HG02763 (cell line): ENCODE results near the gene CNOT6L.

ENCODE experiments used
- ATAC-seq: cut with Tn5 transposase; IDR thresholded peaks from one replicate; pipeline ENCODE4 v1.9.1; 2021; ENCODE audit warnings: mild to moderate bottlenecking, moderate library complexity; ENCODE audit not compliant: unreplicated experiment

Gene CNOT6L

GRCh38 chr4:77714514-77714913 lies 104.7 kb downstream of the CNOT6L start:
- no peak for ATAC-seq

- no peak for ATAC-seq
These were observed 105.3 kb downstream of the CNOT6L start for GRCh38 chr4:77713884-77714283.

GRCh38 chr4:77712675-77713074 lies 106.5 kb downstream of the CNOT6L start:
- no peak for ATAC-seq

GRCh38 chr4:77711469-77711868 lies 107.7 kb downstream of the CNOT6L start:
- no peak for ATAC-seq

- ATAC-seq, result no peak
These were observed 108.5 kb downstream of the CNOT6L start for GRCh38 chr4:77710684-77711083.

- no peak for ATAC-seq
These were observed 109.1 kb downstream of the CNOT6L start for GRCh38 chr4:77710059-77710458.

- ATAC-seq, result no peak
These were observed 112.5 kb downstream of the CNOT6L start for GRCh38 chr4:77706717-77707116.

- ATAC-seq, result no peak
These were observed 115.5 kb downstream of the CNOT6L start for GRCh38 chr4:77703666-77704065.

GRCh38 chr4:77701121-77701520 lies 118.0 kb downstream of the CNOT6L start:
- no peak for ATAC-seq

- ATAC-seq, result no peak
These were observed 119.4 kb downstream of the CNOT6L start for GRCh38 chr4:77699731-77700210.

GRCh38 chr4:77697860-77698590 lies 121.1 kb downstream of the CNOT6L start:
- no peak for ATAC-seq

- ATAC-seq, result no peak
These were observed 123.4 kb downstream of the CNOT6L start for GRCh38 chr4:77695774-77696173.

- no peak for ATAC-seq
These were observed 126.2 kb downstream of the CNOT6L start for GRCh38 chr4:77692847-77693432.

GRCh38 chr4:77681792-77682191 lies 137.4 kb downstream of the CNOT6L start:
- no peak for ATAC-seq

- no peak for ATAC-seq
These were observed 142.3 kb downstream of the CNOT6L start for GRCh38 chr4:77676842-77677241.

- ATAC-seq, result no peak
These were observed 148.1 kb downstream of the CNOT6L start for GRCh38 chr4:77671051-77671450.

- ATAC-seq, result no peak
These were observed 149.1 kb downstream of the CNOT6L start for GRCh38 chr4:77669946-77670590.

GRCh38 chr4:77665381-77666069 lies 153.6 kb downstream of the CNOT6L start:
- ATAC-seq, result no peak
